DLD1 (cell line): ENCODE results near the gene RHOD.

Experiments
- in situ Hi-C: cut with HindIII; loops from 2 replicates; pipeline ENCODE4 v1.10.0; 2017; ENCODE audit warnings: low sequenced_read_pairs

The RHOD gene

DNA sequence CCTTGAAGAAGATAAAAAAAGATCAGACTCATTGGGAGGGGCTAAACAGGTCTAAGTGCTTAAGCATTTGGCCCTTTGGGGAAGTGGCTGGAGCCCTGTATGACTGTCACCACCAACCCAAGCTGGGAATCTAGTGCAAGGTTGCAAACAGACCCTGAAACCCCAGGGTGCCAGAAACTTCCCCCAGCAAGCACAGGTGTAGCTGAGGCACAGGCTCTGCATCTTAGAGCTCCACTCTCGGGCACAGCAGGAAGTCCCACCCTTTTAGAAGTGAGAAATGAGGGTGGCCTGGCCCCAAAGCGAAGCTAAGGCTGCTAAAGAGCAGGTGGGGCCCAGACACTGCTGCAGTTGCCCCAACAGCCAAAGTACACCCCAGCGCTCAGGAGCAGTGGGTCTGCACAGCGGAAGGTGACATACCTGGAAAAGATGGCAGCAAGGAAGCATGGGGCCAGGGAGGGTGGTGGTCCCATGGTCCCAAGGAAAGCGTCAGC is 56.6 kb downstream of the RHOD start:
- in situ Hi-C loops, result no loop called here

DNA sequence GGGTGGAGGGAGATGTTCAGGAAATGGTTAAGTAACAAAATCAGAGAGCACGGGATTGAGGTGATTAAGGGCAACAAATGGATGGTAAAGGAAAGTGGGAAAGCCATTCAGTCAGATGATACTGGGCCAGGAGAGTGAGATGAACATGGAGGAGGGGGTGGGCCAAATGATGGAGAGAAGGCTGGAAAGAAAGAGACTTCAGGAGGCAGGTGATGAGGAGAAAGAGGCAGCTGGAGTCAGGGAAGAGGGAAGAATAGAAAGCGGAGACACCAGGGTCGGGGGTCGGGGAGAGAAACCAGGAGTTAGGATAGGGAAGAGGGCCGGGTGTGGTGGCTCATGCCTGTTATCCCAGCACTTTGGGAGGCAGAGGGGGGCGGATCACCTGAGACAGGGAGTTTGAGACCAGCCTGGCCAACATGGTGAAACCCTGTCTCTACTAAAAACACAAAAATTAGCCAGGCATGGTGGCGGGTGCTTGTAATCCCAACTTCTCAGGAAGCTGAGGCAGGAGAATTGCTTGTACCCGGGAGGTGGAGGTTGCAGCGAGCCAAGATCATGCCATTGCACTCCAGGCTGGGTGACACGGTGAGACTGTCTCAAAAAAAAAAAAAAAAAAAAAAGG is 57.7 kb downstream of the RHOD start:
- in situ Hi-C loops, result no loop called here

DNA sequence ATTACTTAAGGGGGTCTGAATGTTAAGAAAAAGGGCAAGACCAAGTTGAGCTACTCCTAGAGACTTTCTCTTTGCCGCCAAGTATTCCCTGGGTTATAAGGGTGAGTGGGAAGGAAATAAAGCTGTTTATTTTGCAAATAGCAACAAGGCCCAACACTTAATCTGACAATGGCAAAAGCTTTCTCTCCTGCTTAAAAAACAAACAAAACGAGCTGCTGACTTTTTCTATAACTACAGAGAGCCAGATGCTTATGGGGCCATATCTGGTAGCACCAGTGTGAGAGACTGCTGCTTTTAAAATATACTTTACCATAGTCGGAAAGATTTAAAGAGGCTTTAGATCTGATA is 60.1 kb downstream of the RHOD start:
- in situ Hi-C loops, result no loop called here

DNA sequence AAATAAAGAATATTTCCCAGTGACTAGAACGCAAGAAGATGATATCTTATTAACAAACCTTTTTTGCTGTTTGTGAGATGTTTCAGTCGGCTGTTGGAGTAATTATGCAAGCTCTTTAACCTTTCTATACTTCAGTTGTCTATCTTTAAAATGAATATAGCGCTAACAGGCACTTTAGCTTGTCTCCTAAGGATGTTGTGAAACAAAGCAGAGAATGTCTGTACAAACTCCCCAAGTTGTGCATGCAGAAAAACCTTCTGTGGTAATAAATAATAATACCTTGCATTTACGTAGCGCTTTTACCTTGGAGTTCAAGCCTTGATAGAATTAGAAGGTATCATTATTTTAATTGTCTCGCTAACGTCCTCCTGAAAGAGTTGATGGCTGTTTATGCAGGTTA is 60.5 kb downstream of the RHOD start:
- in situ Hi-C loops, result no loop called here

DNA sequence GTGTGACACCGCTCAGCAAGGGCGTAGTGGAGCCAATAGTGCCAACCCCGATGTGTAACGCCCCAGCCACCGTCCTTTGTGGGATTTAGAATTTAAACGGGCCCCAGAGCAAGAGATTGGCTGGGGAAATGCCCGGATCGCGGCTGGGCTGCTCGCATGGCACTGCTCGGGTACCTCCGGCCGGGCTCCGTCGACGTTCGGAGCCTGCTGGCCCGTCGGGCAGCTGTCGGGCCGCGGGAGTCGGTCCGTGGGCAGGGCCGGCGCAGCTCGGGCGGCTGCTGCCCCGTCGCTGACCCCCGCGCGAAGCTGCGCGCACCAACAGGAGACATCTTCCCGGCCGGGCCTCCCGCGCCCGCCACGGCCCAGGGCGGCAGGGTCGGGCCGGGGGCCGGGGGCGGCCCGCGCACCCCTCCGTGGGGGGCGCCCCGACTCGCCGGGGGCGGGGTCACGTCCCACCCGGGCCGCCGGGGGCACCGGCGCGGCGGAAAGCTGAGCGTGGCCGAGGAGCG is 61.1 kb downstream of the RHOD start:
- in situ Hi-C loops, result no loop called here

DNA sequence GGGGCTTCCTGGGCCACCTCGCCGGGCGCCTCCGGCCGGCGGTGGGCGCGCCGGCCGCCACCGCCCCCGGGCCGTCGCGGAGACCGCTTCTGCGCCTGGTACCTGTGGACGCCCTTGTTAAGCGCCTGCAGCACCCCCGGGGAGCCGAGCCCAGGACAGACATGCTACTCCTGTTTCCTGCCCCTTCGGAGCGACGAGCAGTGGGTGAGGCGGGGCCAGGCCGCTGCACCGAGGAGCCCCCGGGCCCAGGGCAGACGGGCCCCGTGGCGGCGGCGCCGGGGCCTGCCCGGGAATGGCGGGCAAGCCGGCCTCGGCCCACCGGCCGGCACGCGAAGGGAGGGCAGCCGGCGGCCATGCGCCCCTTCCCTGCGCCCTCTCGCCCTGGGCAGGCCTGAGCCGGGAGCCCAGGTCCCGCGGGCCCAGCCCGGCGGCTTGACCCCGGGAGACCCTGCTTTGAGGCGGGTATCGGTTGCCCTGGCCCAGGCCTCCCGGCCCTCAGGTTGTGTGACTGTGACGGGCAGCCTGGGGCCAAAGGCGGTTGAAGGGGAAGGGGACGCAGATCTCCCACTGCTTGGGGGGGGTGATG is 61.6 kb downstream of the RHOD start:
- in situ Hi-C loops, result no loop called here

DNA sequence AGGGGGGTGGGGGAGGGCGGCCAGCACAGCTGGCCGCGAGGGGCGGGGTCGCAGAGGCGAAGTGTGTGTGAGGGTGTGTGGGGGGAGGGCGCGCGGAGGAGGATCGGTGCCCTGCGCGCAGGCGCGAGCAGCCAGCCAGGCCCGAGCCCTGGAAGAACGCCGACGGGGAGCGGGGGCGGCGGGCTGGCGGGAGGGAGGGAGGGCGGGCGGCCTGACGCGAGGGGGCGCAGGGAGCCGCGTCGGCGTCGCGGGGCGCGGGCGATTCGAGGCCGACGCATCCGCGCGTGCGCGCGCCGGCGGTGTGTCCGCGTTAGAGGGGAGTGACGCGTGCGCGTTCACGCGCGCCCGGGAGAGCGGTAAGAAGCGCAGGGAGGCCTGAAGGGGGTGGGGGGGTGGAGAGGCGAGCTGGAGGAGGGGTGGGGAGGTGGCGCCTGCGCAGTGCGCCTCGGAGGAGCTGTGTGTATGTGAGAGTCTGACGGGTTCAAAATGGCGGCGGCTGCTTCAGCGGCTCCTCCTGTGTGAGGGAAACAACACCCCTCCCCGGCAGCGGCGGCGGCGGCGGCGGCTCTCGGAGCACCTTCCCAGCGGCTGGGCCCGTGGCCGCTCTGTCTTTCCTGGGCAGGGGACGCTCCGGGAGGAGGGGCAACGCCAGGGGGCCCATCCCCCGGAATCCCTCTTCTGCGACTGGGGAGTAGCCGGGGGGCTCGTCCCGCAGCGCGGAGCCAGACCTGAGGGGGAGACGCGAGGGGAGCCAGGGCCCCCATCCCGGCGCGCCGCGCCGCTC is 62.3 kb downstream of the RHOD start, which contains the start of gene KDM2A:
Gene KDM2A (plus strand): TSS at position 463 of the 784 bp plus-strand sequence. CDS start 2,054 bp downstream, outside the sequence.
- in situ Hi-C loops, result no loop called here

DNA sequence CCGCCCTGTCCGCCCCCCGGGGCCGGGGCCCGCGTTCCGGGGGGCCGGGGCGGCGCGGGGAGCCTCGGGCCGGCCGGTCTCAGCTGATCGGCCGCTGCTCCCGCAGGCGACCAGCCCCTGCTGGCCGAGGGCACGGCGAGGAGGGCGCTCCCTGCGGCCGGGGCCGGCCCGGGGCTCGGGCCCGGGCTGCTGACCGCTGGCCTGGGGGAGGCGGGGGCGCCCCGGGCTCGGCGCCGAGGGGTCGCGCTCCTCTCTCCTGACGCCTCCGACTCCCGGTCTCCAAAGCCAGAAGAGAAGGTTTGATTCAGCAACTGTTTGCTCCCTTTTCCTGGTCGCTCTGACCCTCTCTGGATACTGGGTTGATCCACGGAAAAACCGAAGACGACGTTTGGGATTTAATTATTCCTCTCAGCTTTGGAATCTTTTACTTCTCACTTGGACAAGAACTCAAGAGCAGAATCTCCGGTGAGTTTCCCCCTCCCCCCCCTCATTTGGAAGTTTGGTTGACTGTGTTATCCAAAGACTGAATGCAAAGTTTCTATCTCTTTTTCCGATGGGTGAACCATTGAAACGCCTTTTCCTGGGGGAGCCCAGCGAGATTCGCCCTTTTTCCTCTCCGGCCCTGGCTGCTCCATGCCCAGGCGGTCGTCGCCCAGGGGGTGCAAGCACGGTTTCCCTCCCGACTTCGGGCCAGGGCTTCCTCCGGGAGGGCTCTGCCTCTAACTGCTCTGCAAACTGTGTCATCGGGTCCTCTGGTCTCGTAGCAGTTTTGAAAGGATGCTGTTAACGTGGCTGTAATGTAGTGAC is 63.1 kb downstream of the RHOD start:
- in situ Hi-C loops, result no loop called here

DNA sequence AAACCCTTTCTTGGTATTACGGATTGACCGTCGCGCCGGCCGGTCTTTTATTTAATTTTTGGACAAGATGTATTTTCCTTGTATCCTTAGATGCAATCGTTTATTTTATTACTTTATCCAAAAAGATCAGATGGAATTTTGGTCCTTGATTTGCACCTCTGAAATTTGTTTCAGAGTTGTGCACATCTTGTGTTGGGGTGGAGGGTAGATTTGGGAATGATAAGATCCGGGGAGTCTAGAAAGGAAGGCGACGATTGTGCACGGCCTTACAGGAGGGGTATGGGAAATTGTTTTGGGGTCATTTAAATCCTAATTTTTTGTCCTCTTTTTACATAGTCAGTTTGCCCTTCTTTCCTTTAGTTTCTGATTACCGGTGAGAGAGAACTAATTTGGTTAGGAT is 63.8 kb downstream of the RHOD start:
- in situ Hi-C loops, result no loop called here

DNA sequence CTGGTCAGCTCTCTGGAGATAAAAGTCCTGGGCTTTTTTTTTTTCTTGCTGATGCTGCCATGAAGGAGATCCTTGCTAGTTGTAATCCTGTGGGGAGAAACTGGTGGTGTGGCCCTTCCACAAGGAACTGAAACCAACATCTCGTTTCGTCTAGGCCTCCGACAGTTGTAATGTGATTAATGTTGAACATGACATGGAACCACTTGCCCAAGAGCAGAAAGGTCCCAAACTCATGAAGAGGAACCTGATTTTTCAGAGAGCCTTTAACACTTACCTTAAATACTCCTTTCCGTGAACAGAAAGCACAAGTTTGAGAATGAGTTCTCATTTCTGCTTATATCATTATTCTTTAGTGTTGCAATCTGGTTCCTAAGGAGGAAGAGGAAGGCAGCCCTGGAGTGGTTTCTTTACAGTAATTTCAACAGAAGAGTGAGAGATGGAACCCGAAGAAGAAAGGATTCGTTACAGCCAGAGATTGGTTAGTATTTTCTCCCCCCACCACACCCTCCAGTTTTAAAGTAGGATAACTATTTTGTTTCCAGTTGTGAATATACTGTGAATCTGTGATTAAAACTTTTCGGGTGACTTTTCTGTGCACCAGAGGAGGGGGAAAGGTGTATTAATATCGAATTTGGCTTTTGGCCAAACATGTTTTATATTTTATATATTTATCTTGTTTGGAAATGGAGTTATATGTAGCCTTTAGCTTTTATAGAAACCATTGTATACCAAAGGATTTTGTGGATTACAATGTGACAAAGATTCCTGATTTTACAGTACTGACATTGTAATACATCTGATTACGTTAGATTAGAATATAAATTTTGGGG is 64.4 kb downstream of the RHOD start:
- in situ Hi-C loops, result no loop called here
